ENCODE data around the gene CPEB1.

GRCh38 chr15:82536409-82537350 lies 110.5 kb downstream of the CPEB1 start:
- TF ChIP-seq CTCF (IDR thresholded peaks at IDR 0.05 in 8 of 11, conservative IDR thresholded peaks at IDR 0.05 in 3 of 11) = no peak
- no peak for TF ChIP-seq POLR2A (IDR thresholded peaks at IDR 0.05)
- TF ChIP-seq POLR2AphosphoS5 (IDR thresholded peaks at IDR 0.05) = no peak
